GM12873 (cell line): ENCODE measurements around the gene GNB1.

Experiments
- TF ChIP-seq, protein P1 (sequence below): IDR thresholded peaks from 2 replicates; pipeline ENCODE4 v1.5.1; 2012; ENCODE audit warnings: low read depth, mild to moderate bottlenecking, moderate library complexity, low read length, control low read depth; ENCODE audit not compliant: insufficient read depth; ENCODE audit errors: missing control alignments

Gene GNB1

DNA sequence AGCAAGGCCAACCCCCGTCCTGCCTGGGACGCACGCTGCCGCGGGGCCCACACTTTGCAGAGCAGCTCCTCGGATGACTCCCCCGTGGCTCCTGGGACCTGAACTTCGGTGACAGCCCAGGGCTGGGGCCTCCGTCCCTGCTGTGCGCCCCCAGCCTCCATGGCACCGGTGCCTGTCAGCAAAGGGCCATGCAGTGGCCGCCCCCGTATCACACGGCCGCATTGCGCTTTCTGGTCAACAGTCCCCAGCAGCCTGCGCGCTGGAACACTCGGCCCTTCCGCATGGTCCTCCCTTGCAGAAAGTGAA lies 130.6 kb downstream of the GNB1 start:
- TF ChIP-seq, protein P1, sequence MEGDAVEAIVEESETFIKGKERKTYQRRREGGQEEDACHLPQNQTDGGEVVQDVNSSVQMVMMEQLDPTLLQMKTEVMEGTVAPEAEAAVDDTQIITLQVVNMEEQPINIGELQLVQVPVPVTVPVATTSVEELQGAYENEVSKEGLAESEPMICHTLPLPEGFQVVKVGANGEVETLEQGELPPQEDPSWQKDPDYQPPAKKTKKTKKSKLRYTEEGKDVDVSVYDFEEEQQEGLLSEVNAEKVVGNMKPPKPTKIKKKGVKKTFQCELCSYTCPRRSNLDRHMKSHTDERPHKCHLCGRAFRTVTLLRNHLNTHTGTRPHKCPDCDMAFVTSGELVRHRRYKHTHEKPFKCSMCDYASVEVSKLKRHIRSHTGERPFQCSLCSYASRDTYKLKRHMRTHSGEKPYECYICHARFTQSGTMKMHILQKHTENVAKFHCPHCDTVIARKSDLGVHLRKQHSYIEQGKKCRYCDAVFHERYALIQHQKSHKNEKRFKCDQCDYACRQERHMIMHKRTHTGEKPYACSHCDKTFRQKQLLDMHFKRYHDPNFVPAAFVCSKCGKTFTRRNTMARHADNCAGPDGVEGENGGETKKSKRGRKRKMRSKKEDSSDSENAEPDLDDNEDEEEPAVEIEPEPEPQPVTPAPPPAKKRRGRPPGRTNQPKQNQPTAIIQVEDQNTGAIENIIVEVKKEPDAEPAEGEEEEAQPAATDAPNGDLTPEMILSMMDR = no peak

DNA sequence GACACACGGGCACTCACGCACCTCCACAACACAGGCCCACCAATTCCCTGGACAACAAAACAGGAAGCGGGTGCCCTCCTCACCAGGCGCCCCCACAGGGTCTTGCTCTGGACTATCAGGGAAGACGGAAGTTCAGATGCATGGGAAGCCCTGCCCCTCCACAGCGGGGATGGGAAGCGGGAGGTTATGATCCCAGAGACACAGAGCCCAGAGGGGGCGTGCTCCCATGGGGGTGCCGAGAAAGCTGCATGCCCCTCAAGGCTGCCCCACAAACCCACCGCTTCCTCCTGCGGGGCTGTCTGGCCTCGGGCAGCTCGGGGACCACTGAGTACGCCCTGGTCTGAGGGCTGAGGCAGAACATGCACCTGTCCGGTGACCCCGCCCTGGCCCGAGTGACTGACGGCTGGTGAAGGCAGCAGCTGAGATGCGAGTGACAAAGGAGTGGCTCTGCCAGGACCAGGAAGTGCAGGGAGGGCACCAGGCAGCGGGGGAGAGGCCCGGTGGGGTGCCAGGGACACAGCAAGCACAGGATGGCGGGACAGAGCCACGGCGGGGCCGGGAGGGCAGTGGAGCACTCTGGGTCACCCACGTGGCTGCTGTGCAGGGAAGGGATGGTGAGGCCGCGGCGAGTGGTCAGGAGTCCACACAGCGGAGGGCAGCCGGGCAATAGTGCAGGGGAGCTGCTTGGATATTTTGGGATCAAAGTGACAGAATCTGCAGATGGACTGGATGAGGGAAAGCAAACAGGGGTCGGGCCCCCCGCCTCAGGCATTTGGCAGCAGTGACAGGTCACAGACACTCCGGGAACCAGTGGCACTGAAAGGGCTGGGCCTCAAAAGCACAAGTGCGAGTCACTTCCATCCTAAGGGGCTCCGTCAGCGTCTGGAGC lies 131.2 kb downstream of the GNB1 start:
- TF ChIP-seq, protein P1 = no peak

DNA sequence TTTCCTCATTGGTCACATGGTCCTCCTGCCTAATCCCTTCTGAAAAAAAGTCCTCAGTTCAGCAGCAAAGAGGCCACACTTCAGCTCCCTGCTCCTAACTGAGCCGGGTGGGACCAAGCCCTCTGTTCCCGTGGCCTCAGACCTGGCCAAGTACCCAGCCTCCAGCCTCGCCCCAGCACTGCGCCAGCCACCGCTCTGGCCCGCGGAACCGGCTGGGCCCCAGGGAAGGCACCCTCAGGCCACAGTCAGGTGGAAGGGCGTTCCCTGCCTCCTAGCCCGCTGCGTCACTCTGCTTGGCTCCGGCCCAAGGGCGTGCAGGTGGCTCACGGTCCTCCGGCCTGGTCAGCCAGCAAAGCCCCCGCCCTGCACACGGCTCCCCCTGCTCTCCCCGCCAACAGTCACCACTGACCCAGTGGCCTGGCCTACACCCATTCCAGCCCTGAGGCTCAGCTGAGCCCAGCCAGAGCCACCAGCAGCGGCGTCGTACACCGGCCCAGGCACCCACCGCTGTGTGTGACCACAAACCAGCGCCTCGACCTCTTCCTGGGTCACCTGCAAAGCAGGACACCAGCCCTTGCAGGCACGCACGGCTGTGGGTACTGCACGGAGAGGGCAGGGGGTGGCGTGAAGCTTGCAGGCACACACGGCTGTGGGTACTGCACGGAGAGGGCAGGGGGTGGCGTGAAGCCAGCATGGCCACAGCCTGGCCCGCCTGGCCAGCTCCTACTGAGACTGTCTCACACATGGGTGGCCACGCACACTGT lies 132.0 kb downstream of the GNB1 start:
- TF ChIP-seq, protein P1 = no peak

DNA sequence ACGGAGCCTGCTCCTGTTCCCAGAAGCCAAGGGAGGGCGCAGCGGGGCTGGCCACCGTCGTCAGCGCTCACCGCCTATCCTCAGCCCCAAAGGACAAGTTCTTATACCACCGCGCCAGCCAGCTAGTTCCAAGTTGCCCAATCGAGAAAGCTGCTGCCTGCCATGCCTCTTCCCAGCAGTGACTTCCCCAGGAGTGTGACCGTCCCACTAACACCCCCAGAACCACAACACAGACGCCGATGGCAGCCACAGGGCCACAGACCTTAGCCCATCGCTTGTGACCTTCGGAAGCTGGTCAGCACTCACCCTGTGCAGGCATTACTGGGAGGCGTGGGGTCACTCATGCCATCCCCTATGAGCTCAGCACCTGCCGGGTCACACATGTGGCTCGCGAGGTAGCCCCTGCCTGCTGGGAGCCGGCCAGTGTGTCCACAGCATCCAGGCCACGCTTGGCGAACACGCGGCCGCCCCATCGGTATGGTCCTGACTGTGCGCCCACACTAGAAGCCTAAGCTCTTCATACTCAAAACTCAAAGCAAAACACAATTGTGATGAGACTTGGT lies 132.7 kb downstream of the GNB1 start:
- TF ChIP-seq, protein P1 = no peak

DNA sequence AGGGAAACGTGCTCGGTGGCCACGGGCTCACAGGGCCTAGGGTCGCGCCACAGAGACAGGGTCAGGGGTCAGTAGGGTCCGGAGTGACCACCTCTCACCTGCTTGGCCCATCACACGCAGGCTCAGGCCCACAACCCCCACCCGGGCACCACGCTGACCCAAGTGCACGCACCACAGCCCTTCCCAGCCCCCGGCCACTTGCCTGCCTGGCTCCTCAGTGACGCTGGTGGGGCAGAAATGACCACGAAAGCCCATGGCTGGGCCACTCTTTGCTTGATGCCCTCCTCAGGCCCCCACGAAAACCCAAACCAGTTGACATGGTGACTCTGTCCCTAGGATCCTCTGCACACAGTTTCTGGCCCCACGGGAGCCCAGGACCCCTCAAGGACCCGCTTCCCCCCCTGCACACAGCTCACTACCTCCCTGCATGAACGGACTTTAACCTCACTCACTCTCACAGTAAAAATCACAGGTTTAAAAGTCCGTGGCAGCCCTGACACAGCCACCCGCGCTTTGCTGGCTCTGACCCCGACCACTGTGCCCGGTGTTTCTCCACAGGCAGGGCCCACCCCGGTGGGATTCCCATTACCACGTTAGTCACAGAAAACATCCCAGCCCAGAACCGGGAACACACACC lies 133.3 kb downstream of the GNB1 start:
- TF ChIP-seq, protein P1 = no peak

DNA sequence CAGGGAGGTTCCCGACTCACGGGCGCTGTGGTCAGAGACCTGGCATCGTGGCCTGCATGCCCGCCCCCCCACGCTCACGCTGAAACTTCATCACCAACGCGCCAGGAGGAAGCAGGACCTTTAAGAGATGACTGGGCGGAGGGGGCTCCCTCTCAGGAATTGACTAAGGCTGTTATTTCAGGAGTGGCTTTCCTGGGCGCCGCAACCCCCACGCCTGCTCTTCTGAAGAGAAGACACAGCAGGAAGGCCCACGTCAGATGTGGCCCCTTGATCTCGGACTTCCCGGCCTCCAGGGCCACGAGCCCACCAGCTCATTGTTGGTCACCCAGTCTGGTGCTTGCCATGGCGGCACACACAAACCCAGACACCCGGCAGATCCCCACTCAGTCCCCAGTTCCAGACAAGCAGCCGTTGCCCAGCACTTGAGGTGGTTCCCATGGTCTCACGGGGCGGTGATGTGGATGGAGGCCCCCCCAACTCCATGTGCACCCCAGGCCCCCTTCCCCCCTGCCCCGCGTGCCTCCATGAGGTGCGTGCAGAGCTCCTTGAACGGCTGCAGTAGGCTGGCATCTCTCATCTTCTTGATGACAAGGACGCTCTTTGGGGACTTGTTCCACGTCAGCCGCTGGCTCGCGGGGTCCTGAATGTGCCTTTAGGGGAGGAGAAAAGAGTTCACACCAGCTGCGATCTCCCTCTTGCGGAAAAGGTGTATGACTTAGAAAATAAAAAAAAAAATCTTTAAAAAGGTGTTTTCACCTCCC lies 134.0 kb downstream of the GNB1 start:
- TF ChIP-seq, protein P1 = no peak
